NCI-H226 (cell line): ENCODE measurements around the gene PDCD1.
"Not testable (repeated sequence)": the region's sequence is repeated elsewhere in the genome, so short reads cannot be mapped to it uniquely, and the experiment has no call there.

ENCODE experiments used
- DNase-seq: peaks from one replicate; pipeline ENCODE4 v3.0.0-alpha.2; 2015

The PDCD1 gene

DNA sequence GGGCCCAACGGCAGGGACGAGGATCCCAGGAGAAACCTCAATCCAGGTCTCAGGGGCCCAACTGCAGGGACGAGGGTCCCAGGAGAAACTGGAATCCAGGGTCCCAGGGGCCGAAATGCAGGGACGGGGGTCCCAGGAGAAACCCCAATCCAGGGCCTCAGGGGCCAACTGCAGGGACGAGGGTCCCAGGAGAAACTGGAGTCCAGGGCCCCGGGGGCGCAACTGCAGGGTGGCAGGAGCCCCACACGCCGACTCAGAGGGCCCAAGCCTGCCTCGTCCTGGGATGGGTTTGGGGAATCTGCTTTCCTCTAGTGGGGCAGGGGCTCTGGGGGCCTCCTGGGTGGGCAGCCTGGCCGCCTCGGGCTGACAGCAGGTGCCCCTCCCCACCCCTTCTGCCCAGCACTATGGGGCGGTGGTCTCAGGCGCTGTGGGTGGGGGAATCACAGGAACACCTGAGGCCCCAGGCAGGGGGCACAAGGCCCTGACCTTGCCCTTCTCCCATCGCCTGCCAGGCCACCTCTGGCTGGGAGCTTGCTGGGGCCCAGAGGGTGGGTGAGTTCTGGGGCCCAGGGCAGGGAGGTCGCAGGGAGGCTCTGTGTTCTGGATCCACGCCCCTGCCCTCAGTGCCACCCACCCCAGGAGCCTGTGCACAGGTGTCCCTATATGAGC is 18.0 kb upstream of the PDCD1 start:
- no peak for DNase-seq

DNA sequence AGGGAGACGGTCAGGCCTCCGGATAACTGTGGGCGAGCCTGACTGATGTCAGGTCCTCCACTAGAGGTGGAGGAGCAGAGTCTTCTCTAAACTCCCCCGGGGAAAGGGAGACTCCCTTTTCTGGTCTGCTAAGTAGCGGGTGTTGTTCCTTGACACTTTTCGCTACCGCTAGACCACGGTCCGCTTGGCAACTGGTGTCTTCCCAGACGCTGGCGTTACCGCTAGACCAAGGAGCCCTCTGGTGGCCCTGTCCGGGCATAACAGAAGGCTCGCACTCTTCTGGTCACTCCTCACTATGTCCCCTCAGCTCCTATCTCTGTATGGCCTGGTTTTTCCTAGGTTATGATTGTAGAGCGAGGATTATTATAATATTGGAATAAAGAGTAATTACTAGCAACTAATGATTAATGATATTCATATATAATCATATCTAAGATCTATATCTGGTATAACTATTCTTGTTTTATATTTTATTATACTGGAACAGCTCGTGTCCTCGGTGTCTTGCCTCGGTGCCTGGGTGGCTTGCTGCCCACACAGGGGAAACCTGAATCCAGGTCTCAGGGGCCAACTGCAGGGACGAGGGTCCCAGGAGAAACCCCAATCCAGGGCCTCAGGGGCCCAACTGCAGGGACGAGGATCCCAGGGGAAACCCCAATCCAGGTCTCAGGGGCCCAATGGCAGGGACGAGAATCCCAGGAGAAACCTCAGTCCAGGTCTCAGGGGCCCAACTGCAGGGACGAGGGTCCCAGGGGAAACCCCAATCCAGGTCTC is 17.2 kb upstream of the PDCD1 start:
- DNase-seq = not testable (repeated sequence)

DNA sequence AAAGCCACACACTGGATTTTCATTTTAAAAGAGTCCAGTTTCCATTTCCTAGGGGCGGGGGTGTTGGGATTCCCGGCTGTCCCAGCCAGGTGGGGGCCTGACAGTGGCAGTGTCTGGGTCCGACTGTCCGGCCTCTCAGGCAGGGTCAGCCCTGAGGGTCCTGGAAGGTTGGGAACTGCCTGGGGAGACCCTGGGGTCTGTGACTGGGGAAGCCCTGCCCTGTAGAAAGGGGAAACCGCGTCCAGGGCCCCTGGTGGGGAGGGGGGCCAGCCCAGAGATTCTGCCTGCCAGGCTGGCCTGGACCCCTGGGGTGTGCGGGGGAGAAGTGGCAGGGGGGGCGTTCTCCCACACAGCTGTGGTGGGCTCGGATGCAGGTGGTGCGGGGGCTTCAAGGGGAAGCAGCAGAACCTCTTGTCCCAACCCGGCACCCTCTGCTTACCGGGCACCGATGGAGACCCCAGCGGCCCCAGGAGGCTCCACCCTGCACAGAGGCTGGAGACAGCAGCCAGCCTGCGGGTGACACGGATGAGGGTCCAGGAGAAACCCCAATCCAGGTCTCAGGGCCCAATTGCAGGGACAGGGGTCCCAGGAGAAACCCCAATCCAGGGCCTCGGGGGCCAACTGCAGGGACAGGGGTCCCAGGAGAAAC is 15.7 kb upstream of the PDCD1 start:
- no peak for DNase-seq

DNA sequence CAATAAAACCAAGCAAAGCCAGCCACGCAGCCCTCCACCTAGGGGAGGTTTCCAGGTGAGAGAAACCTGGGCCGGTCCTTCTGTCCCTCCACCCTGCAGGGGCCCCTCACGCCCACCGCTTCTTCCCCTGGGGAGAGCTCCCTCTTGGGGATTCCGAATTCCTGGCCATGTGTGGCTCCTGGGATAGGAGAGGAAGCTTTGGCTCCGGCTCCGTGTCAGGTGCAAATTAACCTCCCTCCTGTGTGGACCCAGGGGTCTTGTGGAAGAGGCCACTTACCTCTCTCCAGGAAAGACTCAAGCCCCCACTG is 15.1 kb upstream of the PDCD1 start:
- DNase-seq = no peak

DNA sequence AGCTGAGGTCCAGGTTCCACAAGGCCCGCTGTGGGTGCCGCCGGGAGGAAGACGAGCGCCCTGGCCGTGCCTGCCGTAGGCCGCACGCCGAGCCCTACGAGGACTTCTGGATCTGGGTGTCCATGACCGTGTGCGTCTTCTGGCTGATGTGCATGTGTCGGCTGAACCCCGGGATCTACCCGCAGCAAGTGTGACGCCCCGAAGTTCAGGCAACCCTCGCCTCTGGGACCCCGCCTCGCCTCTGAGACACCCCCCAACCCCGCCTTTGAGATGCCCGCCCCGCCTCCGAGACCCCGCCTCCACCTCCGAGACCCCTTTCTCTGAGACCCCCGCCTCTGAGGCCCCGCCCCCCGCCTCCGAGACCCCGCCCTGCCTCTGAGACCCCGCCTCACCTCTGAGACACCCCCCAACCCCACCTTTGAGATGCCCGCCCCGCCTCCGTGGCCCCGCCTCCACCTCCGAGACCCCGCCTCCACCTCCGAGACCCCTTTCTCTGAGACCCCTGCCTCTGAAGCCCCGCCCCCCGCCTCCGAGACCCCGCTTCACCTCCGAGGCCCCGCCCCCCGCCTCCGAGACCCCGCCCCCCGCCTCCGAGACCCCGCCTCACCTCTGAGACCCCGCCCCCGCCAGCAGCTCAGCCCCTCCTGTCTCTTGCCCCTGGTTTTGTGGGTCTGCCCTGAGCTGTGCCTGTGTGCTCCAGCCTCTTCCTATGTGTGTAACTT is 14.5 kb upstream of the PDCD1 start:
- no peak for DNase-seq

DNA sequence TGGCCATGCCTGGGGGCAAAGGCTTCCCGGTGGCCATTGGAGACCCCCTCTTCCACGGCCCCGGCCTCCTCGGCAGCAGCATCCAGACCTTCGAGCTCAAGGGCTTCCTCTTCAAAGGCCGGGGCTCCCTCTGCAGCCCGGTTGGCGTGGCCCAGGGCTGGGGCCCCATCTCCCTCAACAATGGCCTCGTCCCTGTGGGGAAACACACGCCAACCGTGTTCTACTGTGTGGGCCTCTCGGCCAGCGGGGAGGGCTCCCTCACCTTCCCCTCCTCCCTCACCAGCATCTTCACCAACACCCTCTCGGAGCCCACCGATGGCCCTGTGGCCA is 13.6 kb upstream of the PDCD1 start:
- no peak for DNase-seq

DNA sequence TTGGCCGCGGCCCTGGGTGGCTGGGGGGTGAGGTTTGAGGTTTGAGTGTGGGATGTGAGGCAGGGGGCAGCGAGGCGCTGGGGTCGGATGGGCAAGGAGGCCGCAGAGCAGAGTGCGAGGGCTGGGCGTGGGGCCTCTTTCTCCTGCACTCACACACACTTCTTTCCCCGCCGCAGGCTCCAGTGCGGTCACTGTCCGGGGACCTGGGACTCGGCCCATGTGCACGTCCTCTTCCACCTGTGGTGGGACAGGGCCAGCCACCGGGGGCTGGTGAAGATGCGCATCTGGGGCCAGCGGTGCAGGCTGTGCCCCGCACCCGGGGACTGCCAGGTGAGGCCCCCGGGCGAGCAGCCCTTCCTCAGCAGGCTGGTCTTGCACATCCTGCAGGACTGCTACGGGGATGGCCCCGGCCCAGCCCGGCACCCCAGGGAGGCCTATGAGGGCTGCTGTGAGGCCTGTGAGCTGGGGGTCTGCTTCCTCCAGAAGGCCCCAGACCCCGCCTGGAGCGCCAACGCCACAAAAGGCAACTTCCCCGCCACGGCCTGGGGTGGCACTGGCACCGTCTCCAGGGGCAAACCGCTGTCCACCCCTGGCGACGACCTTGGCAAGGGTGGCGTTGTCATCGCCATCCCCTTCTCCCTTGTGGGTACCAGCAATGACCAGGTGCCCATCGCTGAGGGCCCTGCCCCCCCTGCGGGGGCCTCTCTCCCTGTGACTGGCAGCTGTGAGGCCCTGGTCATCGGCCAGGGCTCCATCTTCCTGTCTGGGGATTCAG is 13.0 kb upstream of the PDCD1 start:
- DNase-seq = no peak

DNA sequence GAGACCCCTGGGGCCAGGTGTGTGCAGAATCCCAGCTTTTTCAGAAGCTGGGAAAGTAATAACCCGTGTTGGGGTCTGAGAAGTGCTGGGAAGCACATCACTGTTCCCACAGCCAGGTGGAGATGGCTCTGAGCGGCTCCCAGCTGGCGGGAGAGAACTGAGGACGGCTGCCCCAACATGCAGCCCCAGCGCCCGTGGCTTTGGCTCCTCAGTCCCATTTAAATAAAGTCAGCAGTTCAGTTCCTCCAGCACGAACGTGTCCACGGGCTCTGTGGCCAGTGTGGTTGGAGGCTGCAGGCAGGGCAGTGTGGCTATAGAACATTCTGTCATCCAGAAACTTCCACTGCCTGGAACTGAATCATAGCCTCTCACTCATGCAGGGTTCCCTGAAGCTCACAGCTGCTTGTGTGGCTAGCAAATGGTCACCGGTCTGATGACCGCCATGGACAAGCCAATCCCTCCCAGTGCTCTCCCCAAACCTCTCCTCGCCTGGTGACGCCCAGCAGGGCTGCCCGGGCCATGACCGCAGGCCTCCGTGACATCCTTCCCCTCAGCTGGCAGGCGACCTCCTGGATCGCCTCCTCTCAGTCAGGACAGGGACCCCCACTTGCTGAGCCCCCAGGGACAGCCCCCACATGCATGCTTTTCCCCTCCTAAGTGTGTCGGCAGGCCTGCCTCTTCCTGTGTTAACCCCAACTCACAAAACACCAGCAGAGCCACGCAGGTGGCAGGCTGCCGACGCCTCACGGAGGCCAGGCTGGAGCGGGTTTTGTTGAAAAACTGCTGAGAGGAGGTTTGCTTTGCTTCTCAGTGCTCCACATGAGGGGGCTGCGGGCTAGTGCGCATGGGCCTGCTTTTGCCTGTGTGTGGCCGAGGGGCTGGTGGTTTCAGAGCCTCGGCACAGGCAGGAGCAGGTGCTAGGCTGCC is 12.2 kb upstream of the PDCD1 start:
- DNase-seq = no peak

DNA sequence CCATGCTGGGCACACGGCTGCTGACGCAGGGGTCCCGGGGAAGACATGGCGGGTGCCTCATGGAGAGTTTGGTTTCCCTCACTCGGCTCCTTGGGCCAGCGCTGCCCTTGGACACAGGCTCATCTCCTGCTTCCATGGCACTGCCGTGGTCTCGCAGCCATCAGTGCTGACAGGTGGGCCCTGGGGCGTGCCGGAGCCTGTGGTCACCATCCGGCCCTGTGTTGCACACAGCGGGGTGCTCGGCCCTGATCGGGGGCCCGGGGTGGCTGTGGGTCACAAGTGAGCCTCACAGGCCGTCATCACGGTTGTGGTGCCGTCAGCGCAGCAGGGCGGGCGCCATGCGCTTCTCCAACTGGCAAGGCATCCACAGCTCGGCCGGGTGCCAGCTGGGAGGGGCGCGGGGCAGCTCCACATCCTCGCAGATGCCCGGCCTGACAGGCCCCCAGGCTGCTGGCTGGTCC is 11.4 kb upstream of the PDCD1 start:
- DNase-seq = no peak

DNA sequence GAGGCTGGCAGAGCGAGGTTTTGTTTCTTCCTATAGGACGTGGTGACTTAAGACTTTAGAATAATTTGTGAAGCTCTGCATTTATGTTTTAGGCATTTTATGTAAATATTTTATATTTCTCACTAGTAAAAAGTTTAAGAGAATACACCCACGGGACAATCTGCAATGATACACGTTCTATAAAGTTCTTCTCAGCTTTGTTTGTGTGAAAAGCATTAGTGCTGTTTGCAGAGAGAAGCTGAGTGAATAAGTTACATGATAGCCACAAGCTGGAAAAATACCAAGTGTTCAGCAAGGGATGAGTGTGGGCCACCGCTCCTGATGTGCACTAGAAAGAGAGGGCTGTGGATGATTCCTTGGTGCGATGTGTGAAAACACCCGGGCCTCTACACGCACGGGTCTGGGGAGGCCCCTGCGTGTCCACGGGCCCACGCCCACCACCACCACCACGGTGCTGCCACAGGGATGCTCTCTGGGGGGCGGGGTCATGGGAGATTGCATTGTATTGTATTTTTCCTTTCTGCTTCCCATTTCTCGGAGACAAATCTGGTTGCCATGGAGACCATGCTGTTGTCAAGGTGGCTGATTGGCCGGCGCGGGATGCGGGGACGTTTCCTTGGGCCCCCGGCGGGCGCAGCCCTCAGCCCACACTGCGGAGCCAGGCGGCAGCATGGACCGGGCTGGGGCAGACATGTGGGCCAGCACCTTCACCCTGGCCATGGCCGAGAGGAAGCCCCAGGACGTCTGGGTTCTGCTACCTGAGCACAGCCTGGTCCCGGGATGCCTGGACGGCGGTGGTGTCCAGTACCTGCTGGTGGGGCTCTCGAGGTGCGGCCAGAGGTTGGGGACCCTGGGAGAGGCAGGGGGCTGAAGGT is 10.6 kb upstream of the PDCD1 start, which contains the start of gene RTP5:
Gene RTP5, plus strand, starts transcription at position 643 of the 875 bp plus-strand sequence. Its CDS starts 28 bp downstream, at position 671.
- no peak for DNase-seq

DNA sequence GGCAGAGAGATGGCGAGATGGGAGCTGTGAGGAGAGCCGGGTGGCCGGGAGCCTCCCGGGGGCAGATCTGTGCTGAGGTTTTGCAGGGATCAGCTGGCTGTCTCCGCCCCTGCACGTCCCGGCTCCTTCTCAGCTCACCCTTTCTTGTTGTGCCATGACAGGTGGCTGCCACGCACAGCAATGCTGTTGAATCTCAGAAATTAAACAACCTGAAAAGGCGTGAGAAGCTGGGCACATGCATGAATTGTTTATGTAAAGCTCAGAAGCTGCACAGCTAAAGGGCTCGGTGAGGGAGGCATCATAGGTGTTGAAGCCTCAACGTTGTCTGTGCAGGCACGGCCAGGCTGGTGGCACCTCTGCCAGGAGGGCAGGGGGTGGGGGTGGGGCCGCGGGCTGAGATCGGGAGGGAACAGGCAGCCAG is 10.0 kb upstream of the PDCD1 start:
- DNase-seq = no peak

DNA sequence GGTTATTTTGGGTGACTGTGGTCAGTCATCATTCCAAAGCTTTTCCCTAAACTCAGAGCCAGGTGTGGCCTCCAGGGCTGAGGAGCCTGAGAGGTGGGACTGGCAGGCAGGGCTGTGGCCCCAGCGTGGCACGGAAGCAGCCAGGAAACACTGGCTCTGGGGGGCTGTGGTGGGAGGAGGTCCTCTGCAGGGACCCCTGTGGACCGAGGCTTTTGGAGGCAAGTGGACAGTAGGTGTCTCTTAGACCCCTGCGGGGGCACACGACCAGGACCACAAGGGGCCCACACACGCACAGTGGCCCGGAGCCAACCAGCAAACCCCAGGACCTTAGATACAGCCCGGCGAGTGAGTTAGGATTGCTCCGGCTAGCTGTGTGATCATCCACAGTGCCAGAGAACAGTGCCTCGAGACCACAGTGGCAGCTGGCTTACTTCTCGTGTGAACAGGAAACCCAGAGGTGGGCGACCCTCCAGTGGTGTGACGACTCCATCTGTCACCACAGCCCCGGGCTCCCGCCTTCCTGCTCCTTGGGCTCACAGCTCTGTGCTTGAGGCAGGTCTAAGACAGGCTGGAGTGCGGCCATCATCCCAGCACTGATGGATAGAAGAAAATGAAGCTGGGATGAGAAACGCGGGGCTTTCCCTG is 9.2 kb upstream of the PDCD1 start:
- DNase-seq = no peak

DNA sequence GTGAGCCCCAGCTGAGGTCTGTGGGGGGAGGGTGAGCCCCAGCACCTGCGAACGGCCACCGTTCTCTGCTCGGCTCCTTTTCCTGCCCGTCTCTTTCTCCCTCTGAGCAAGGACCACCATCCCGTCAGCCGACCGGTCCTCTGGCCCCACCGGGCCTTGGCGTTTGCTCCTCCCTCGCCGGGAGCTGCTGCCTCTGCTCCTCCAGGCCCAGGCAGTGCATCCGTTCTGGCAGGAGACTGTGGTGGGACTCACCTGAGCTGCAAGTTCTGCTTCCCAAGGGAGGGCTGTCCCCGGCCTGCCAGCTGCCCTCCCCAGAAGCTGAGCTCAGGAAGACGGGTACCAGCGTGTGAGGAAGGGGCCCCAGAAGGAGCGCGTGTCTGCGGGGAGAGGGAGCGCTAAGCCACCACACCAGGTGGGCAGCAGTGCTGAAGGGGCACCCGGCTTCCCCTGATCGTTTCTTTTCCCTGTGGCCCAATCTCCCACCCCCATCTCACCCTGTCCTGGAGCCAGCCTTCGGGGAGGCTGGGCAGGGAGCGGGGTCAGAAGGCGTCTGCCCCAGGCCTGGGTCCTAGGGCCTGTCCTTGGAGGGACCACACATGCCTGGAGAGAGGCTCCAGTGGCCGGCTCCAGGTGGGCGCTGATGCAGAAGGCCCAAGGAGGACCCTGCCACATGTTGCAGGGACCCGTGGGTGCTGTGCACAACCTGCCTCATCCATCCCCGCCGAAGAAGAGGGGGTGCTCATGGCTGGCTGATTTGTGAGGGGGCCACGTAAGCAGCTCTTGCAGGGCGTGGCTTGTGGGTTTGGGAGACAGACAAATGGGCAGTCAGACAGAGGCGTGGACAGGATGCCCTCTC is 8.3 kb upstream of the PDCD1 start:
- no peak for DNase-seq

DNA sequence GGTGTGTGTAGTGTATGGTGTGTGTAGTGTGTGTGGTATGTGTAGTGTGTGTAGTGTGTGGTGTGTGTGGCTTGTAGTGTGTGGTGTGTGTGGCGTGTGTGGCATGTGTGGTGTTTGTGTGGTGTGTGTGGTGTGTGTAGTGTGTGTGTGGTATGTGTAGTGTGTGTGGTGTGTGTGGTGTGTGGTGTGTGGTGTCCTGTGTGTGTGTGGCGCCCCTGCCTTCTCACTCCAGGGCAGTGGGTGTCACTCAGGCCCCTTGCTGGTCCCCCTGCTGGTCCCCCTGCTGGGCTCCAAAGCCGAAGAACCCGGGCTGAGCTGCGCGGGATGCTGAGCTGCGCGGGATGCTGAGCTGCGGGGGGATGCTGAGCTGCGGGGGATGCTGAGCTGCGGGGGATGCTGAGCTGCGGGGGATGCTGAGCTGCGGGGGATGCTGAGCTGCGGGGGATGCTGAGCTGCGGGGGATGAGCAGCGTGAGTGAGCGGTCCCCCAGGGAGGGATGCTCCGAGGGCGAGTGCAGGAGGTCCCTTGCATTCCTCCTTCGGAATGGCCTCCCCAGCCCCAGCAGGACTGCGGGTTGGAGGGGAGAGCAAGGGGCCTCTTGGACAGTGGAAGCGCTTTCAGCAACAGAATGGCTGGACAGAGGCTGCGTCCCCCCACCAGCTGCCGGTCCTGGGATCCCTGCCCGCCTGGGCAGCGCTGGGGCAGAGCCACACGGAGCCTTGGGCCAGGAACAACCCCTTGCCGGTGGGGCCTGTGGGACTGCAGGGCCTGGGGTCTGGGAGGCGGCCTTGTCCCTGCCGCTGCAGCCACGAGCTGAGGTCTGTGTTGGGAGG is 7.5 kb upstream of the PDCD1 start:
- no peak for DNase-seq

DNA sequence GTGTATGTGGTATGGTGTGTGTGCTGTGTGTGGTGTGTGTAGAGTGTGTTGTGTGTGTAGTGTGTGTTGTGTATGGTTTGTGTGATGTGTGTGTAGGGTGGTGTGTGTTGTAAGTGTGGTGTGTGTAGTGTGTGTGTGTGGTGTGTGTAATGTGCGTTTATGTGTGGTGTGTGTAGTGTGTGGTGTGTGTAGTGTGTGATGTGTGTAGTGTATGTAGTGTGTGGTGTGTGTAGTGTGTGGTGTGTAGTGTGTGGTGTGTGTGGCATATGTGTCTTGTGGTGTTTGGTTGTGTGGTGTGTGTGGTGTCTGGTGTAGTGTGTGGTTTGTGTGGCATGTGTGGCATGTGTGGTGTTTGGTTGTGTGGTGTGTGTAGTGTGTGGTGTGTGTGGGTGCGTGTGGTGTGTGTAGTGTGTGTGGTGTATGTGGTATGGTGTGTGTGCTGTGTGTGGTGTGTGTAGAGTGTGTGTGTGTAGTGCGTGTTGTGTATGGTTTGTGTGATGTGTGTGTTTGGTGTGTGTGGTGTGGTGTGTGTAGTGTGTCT is 6.8 kb upstream of the PDCD1 start:
- no peak for DNase-seq

DNA sequence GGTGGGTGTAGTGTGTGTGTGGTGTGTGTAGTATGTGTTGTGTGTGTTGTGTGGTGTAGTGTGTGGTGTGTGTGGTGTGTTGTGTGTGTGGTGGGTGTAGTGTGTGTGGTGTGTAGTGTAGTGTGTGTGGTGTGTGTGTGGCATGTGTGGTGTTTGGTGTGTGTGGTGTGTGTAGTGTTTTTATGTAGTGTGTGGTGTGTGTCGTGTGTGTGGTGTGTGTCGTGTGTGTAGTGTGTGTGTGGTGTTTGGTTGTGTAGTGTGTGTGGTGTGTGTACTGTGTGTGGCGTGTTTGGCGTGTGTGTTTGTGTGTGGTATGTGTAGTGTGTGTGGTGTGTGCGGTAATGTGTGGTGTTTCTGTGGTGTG is 6.1 kb upstream of the PDCD1 start:
- DNase-seq = no peak

DNA sequence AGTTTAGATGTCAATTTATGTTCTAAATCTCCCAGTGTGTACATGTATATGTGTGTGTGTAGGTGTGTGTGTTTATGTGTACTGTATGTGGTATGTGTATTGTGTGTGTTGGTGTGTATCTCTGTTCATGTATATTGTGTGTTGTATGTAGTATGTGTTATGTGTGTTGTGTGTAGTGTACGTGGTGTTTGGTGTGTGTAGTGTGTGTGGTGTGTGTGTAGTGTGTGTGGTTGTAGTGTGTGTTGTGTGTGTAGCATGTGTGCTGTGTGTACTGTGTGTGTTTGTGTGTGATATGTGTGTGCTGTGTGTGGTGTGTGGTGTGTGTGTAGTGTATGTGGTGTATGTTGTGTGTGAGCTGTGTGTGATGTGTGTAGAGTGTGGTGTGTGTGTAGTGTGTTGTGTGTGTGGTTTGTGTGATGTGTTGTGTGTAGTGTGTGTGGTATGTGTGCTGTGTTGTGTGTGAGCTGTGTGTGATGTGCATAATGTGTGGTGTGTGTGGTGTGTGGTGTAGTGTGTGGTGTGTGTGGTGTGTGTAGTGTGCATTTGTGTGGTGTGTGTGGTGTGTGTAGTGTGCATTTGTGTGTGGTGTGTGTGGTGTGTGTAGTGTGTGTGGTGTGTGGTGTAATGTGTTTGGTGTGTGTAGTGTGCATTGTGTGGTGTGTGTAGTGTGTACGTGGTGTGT is 5.6 kb upstream of the PDCD1 start:
- DNase-seq = no peak
